Hepatocyte (in vitro differentiated cells): ENCODE measurements around the gene NELFB. TPM values are rescaled to one million over a fixed set of nuclear protein-coding genes. Genes with fewer than 3 reads are reported as not detected.

Source experiments
- DNase-seq: peaks from one replicate; pipeline ENCODE4 v3.0.0-alpha.2; 2016; ENCODE audit warnings: low spot score
- H2AFZ ChIP-seq: fragments of 200-600 bp; sonication (generic); 2 replicates; pipeline ENCODE4 v1.6.0; 2016; ENCODE audit warnings: antibody characterized with exemption, mild to moderate bottlenecking
- H3K27ac ChIP-seq: fragments of 200-600 bp; sonication (generic); 2 replicates; pipeline ENCODE4 v1.5.1; 2016; ENCODE audit warnings: mild to moderate bottlenecking
- H3K27me3 ChIP-seq: fragments of 200-600 bp; sonication (generic); 2 replicates; pipeline ENCODE4 v1.6.1; 2016
- H3K36me3 ChIP-seq: fragments of 200-600 bp; sonication (generic); replicated peaks from 2 replicates; pipeline ENCODE4 v1.5.1; 2016; ENCODE audit warnings: low read depth; ENCODE audit not compliant: insufficient read depth
- H3K4me1 ChIP-seq: fragments of 200-600 bp; sonication (generic); 2 replicates; pipeline ENCODE4 v1.5.1; 2016; ENCODE audit warnings: mild to moderate bottlenecking, moderate library complexity; ENCODE audit not compliant: insufficient read depth
- H3K4me2 ChIP-seq: fragments of 200-600 bp; sonication (generic); 2 replicates; pipeline ENCODE4 v1.6.0; 2016
- H3K4me3 ChIP-seq: fragments of 200-600 bp; sonication (generic); 2 replicates; pipeline ENCODE4 v1.5.1; 2016; ENCODE audit warnings: mild to moderate bottlenecking
- H3K79me2 ChIP-seq: fragments of 200-600 bp; sonication (generic); 2 replicates; pipeline ENCODE4 v1.6.0; 2017; ENCODE audit warnings: mild to moderate bottlenecking
- H3K9me2 ChIP-seq: fragments of 200-600 bp; sonication (generic); replicated peaks from 2 replicates; pipeline ENCODE4 v1.6.0; 2017; ENCODE audit warnings: mild to moderate bottlenecking; ENCODE audit not compliant: insufficient read depth
- H3K9me3 ChIP-seq: fragments of 200-600 bp; sonication (generic); 2 replicates; pipeline ENCODE4 v1.5.1; 2016; ENCODE audit warnings: low read depth, mild to moderate bottlenecking
- H4K20me1 ChIP-seq: fragments of 200-600 bp; sonication (generic); 2 replicates; pipeline ENCODE4 v1.6.0; 2016; ENCODE audit warnings: mild to moderate bottlenecking; ENCODE audit not compliant: insufficient read depth, poor library complexity, severe bottlenecking
- EZH2 ChIP-seq: fragments of 200-600 bp; sonication (generic); IDR thresholded peaks from 2 replicates; pipeline ENCODE4 v1.6.1; 2016; ENCODE audit warnings: antibody characterized with exemption, mild to moderate bottlenecking, borderline replicate concordance
- EZH2phosphoT487 ChIP-seq: fragments of 200-600 bp; sonication (generic); IDR thresholded peaks from one replicate; pipeline ENCODE4 v1.6.1; 2018; ENCODE audit warnings: antibody characterized with exemption, mild to moderate bottlenecking, low read depth, moderate library complexity; ENCODE audit not compliant: unreplicated experiment, severe bottlenecking
- WGBS: methylation state at CpG from one replicate; pipeline ENCODE4 v1.1.6; 2016; ENCODE audit warnings: low lambda C conversion rate; ENCODE audit errors: missing lambda C conversion rate; 5-methylcytosine and 5-hydroxymethylcytosine counted together
- polyA plus RNA-seq: library from polyadenylated mRNA; unstranded; fragments of >200 nt; fragmentation: Nextera tagmentation; extraction: Ambion mirVana; gene quantifications from 2 replicates; pipeline ENCODE4 v1.2.1, GENCODE V29; 2016
- total RNA-seq: library from RNA; depleted of rRNA; stranded (reverse); fragments of >200 nt; gene quantifications from 2 replicates; pipeline ENCODE4 v1.2.3, GENCODE V29; 2014
- TF ChIP-seq, protein P1 (sequence below): fragments of 200-600 bp; sonication (generic); IDR thresholded peaks from 2 replicates; pipeline ENCODE4 v1.5.1; 2016; ENCODE audit warnings: antibody characterized with exemption, mild to moderate bottlenecking; ENCODE audit not compliant: poor library complexity

The NELFB gene
- total and polyA plus RNA-seq, 2 experiments from 2014 or later = 41.4 to 63.5 TPM

DNA sequence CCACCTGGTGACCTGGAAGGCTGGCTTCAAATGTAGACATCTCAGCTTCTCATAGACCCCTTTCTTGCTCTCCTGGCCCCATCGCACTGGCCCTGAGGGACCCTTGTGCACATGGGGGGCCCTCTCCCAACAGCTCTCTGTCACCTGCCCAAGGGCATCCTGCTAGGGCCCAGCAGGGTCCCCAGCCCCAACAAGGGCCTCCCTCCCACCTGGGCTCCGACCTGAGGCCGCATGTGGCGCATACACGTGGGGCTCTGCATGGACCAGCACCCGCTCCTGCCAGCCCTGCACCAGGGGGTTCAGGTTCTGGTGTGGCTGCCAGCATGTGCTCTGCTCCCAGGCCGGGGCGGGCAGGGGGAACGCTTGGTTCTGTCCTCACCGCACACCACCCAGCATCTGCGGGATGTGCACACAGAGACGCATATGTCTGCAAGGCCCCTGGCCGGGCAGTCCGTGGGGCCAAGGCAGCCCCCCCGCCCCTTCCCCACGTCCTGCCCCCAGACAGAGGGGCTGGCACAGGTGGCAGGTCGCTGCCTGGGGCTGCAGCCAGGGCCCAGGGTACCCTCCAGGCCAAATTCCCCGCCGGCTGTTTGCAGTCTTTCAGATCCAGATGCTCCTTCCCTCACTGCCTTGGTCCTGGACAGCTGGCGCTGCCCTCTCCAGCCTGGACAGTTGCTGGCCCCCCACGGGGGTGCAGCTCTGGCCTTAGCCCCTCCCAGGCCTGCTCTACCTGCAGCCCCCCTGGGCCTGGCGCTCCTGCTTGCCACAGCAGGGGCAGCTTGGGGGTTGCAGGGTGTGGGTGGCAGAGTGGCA, 64.8 kb downstream of the NELFB start:
- no peak overlapping the region for H3K4me3 ChIP-seq
- no peak overlapping the region for H3K4me2 ChIP-seq

DNA sequence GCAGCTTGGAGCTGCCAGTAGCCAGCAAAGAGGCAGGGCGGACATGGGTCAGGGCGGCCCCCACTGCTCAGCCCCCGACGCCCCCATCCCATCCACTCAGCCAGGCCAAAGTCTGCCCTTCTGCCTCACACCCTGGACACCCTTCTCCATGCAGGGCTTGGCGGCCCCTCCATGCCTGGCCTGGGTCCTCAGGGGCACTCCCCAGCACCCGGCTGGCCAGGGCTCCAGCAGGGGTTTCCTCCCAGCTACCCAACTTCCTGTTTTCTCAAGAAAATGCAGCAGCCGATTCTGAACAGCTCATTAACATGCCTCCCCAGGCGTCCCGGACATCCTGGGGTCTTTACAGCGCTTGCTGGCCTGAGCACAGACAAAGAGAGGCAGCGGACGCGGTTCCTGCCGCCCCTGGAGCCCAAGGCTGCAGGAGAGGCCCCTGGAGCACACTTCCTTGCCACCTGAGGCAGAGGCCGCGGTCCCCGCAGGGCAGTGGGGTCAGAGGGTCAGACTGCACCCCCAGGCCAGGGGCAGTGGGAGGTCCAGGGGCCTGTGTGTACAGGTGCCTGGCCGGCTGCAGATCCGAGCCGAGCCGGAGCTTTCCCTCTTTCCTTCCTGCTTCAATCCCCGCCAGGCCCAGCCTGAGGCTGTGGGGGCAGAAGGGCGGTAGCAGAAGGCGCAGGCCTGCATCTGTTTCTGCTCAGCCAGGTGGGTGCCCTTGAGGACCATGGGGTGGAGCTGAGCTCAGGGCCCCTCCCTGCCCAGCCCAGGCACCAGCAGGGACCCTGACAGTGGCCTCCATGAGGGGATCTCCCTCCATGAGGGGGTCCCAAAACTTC, 65.6 kb downstream of the NELFB start:
- Histone ChIP-seq H3K4me3 (no peak overlapping the region), H2AFZ (no peak overlapping the region), H3K79me2 (no peaks in the 10 kb centered on the region), H3K36me3 (no peaks in the 10 kb centered on the region), H3K9me2 (no peaks in the 10 kb centered on the region), H3K27ac (no peak overlapping the region), H3K27me3 (no peaks in the 10 kb centered on the region), H3K9me3 (no peaks in the 10 kb centered on the region), H4K20me1 (no peaks in the 10 kb centered on the region), H3K4me1 (peaks cover 9% of the 10 kb centered on the region), H3K4me2 (no peak overlapping the region)
- TF ChIP-seq EZH2phosphoT487 (no peak), EZH2 (no peak)
- TF ChIP-seq, protein P1, sequence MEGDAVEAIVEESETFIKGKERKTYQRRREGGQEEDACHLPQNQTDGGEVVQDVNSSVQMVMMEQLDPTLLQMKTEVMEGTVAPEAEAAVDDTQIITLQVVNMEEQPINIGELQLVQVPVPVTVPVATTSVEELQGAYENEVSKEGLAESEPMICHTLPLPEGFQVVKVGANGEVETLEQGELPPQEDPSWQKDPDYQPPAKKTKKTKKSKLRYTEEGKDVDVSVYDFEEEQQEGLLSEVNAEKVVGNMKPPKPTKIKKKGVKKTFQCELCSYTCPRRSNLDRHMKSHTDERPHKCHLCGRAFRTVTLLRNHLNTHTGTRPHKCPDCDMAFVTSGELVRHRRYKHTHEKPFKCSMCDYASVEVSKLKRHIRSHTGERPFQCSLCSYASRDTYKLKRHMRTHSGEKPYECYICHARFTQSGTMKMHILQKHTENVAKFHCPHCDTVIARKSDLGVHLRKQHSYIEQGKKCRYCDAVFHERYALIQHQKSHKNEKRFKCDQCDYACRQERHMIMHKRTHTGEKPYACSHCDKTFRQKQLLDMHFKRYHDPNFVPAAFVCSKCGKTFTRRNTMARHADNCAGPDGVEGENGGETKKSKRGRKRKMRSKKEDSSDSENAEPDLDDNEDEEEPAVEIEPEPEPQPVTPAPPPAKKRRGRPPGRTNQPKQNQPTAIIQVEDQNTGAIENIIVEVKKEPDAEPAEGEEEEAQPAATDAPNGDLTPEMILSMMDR = no peak
- WGBS = 56% methylated on average over 20 of the region's 24 CpGs
- DNase-seq = no peak

More for the DNA sequence above, 64.8 kb downstream of the NELFB start:
- Histone ChIP-seq H3K4me1 (peaks cover 17% of the 10 kb centered on the region), H3K9me3 (no peaks in the 10 kb centered on the region), H3K36me3 (no peaks in the 10 kb centered on the region), H3K27me3 (no peaks in the 10 kb centered on the region), H2AFZ (no peak overlapping the region), H3K27ac (no peak overlapping the region), H4K20me1 (no peaks in the 10 kb centered on the region), H3K79me2 (no peaks in the 10 kb centered on the region), H3K9me2 (no peaks in the 10 kb centered on the region)
- WGBS = 91% methylated on average over 16 of the region's 22 CpGs
- no peak for DNase-seq
- TF ChIP-seq EZH2phosphoT487 = no peak
- TF ChIP-seq EZH2 = no peak
- TF ChIP-seq, protein P1 = no peak

DNA sequence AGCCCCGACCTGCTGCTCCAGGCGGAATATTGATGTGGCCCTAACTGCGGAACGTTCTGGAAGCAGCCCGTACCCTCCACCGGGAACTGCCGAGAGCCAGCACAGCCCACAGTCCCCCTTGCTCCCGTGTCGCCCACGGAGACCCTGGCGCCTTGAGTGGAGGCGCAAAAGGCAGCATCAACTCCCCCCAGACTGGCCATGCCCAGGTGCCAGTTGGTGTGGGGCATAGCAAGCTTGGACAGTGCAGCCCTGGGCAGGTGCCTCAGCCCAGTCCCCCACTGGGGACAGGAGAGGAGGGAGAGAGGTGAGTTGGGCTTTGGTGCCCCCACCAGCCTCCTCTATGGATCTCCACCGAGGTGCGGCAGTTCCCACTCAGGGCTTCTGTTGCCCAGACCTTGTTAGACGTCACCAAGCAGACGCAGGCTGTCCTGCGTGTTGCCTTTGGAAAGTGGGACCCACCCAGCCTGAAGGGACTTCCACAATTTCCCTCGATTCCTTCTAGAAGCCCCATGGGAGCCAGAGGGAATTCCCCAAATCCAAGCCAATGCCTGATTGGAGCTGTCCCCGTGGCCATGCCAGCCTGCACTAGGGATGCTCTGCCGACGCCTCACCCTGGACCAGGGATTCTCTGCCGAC, 66.7 kb downstream of the NELFB start:
- H2AFZ ChIP-seq = no peak overlapping the region
- no peaks in the 10 kb centered on the region for H3K9me3 ChIP-seq
- no peaks in the 10 kb centered on the region for H3K36me3 ChIP-seq
- H3K4me2 ChIP-seq = no peak overlapping the region
- no peaks in the 10 kb centered on the region for H4K20me1 ChIP-seq
- H3K27ac ChIP-seq = no peak overlapping the region
- TF ChIP-seq EZH2phosphoT487 = no peak
- TF ChIP-seq, protein P1 = no peak
- no peak for TF ChIP-seq EZH2
- H3K27me3 ChIP-seq = no peaks in the 10 kb centered on the region
- H3K79me2 ChIP-seq = no peaks in the 10 kb centered on the region
- H3K4me3 ChIP-seq = no peak overlapping the region
- no peaks in the 10 kb centered on the region for H3K9me2 ChIP-seq
- 93% methylated on average over 22 of the region's 22 CpGs for WGBS
- H3K4me1 ChIP-seq = no peaks in the 10 kb centered on the region
- no peak for DNase-seq

Other genes with a start within 250 kb of the NELFB start
- 12.7 and 14.6 TPM in 2 replicates for gene ABCA2, start 227.1 kb upstream of the NELFB start, total RNA-seq
- gene ABCA2, start 227.1 kb upstream of the NELFB start, polyA plus RNA-seq = 15.6 and 21.8 TPM in 2 replicates
- not detected in 2 replicates for gene FUT7, start 223.2 kb upstream of the NELFB start, total RNA-seq
- gene FUT7, start 223.2 kb upstream of the NELFB start, polyA plus RNA-seq = 0.06 TPM in 1 of 2 replicates, not detected in the other
- gene NPDC1, start 209.2 kb upstream of the NELFB start, total RNA-seq = 12.3 and 12.7 TPM in 2 replicates
- gene NPDC1, start 209.2 kb upstream of the NELFB start, polyA plus RNA-seq = 69.8 and 72.7 TPM in 2 replicates
- gene ENTPD2, start 201.3 kb upstream of the NELFB start, total RNA-seq = 1.8 and 2.3 TPM in 2 replicates
- 1.1 and 3.2 TPM in 2 replicates for gene ENTPD2, start 201.3 kb upstream of the NELFB start, polyA plus RNA-seq
- 4.6 and 7.5 TPM in 2 replicates for gene SAPCD2, start 184.8 kb upstream of the NELFB start, total RNA-seq
- 4.8 and 5.6 TPM in 2 replicates for gene SAPCD2, start 184.8 kb upstream of the NELFB start, polyA plus RNA-seq
- 11.2 and 15.6 TPM in 2 replicates for gene UAP1L1, start 177.8 kb upstream of the NELFB start, total RNA-seq
- gene UAP1L1, start 177.8 kb upstream of the NELFB start, polyA plus RNA-seq = 39.1 and 40.1 TPM in 2 replicates
- 54.6 and 60.8 TPM in 2 replicates for gene MAN1B1, start 168.3 kb upstream of the NELFB start, total RNA-seq
- gene MAN1B1, start 168.3 kb upstream of the NELFB start, polyA plus RNA-seq = 94.2 and 101 TPM in 2 replicates
- gene DPP7, start 140.6 kb upstream of the NELFB start, total RNA-seq = 206 and 207 TPM in 2 replicates
- 544 and 678 TPM in 2 replicates for gene DPP7, start 140.6 kb upstream of the NELFB start, polyA plus RNA-seq
- gene GRIN1, start 116.2 kb upstream of the NELFB start, total RNA-seq = not detected in 2 replicates
- not detected in 2 replicates for gene GRIN1, start 116.2 kb upstream of the NELFB start, polyA plus RNA-seq
- gene LRRC26, start 85.3 kb upstream of the NELFB start, total RNA-seq = 0.73 and 1.1 TPM in 2 replicates
- gene LRRC26, start 85.3 kb upstream of the NELFB start, polyA plus RNA-seq = 0.89 and 2.6 TPM in 2 replicates
- gene TMEM210, start 83.3 kb upstream of the NELFB start, total RNA-seq = not detected in 2 replicates
- not detected in 2 replicates for gene TMEM210, start 83.3 kb upstream of the NELFB start, polyA plus RNA-seq
- gene ANAPC2, start 66.8 kb upstream of the NELFB start, total RNA-seq = 21.3 and 26.2 TPM in 2 replicates
- gene ANAPC2, start 66.8 kb upstream of the NELFB start, polyA plus RNA-seq = 12.2 and 16.2 TPM in 2 replicates
- 74.3 and 82.2 TPM in 2 replicates for gene SSNA1, start 66.7 kb upstream of the NELFB start, total RNA-seq
- 128 and 137 TPM in 2 replicates for gene SSNA1, start 66.7 kb upstream of the NELFB start, polyA plus RNA-seq
- 27.6 and 34.4 TPM in 2 replicates for gene TPRN, start 54.6 kb upstream of the NELFB start, total RNA-seq
- 82.3 and 104 TPM in 2 replicates for gene TPRN, start 54.6 kb upstream of the NELFB start, polyA plus RNA-seq
- 37.6 and 43.5 TPM in 2 replicates for gene TMEM203, start 49.7 kb upstream of the NELFB start, total RNA-seq
- 48.3 and 60.7 TPM in 2 replicates for gene TMEM203, start 49.7 kb upstream of the NELFB start, polyA plus RNA-seq
- 4.4 and 7.8 TPM in 2 replicates for gene NDOR1, start 49.6 kb upstream of the NELFB start, total RNA-seq
- gene NDOR1, start 49.6 kb upstream of the NELFB start, polyA plus RNA-seq = 12.3 and 17.6 TPM in 2 replicates
- gene RNF208, start 33.1 kb upstream of the NELFB start, total RNA-seq = 1.6 and 2.3 TPM in 2 replicates
- gene RNF208, start 33.1 kb upstream of the NELFB start, polyA plus RNA-seq = 3.3 and 6.6 TPM in 2 replicates
- 1.4 and 2.4 TPM in 2 replicates for gene CYSRT1, start 30.2 kb upstream of the NELFB start, total RNA-seq
- 2.1 and 4.3 TPM in 2 replicates for gene CYSRT1, start 30.2 kb upstream of the NELFB start, polyA plus RNA-seq
- gene RNF224, start 27.8 kb upstream of the NELFB start, total RNA-seq = 0.68 and 1.4 TPM in 2 replicates
- 0.88 and 1.1 TPM in 2 replicates for gene RNF224, start 27.8 kb upstream of the NELFB start, polyA plus RNA-seq
- 1.8 and 2.7 TPM in 2 replicates for gene SLC34A3, start 24.4 kb upstream of the NELFB start, total RNA-seq
- 2.1 and 4.7 TPM in 2 replicates for gene SLC34A3, start 24.4 kb upstream of the NELFB start, polyA plus RNA-seq
- gene TUBB4B, start 14.0 kb upstream of the NELFB start, total RNA-seq = 309 and 313 TPM in 2 replicates
- gene TUBB4B, start 14.0 kb upstream of the NELFB start, polyA plus RNA-seq = 388 and 446 TPM in 2 replicates
- gene STPG3, start 4.0 kb upstream of the NELFB start, total RNA-seq = not detected in 2 replicates
- 1.5 and 2.5 TPM in 2 replicates for gene STPG3, start 4.0 kb upstream of the NELFB start, polyA plus RNA-seq
- gene TOR4A, start 22.4 kb downstream of the NELFB start, total RNA-seq = 13.7 and 14.4 TPM in 2 replicates
- gene TOR4A, start 22.4 kb downstream of the NELFB start, polyA plus RNA-seq = 8.0 and 10.1 TPM in 2 replicates
- 5.3 and 8.2 TPM in 2 replicates for gene NRARP, start 46.9 kb downstream of the NELFB start, total RNA-seq
- 13.1 and 18.7 TPM in 2 replicates for gene NRARP, start 46.9 kb downstream of the NELFB start, polyA plus RNA-seq
- gene EXD3, start 167.8 kb downstream of the NELFB start, total RNA-seq = 7.3 and 11.8 TPM in 2 replicates
- gene EXD3, start 167.8 kb downstream of the NELFB start, polyA plus RNA-seq = 21.6 and 24.9 TPM in 2 replicates
- 7.2 and 8.2 TPM in 2 replicates for gene NOXA1, start 168.1 kb downstream of the NELFB start, total RNA-seq
- 12.5 and 13.9 TPM in 2 replicates for gene NOXA1, start 168.1 kb downstream of the NELFB start, polyA plus RNA-seq
- 6.1 and 7.1 TPM in 2 replicates for gene ENTPD8, start 186.0 kb downstream of the NELFB start, total RNA-seq
- gene ENTPD8, start 186.0 kb downstream of the NELFB start, polyA plus RNA-seq = 14.2 and 16.5 TPM in 2 replicates
- 37.2 and 39.5 TPM in 2 replicates for gene NSMF, start 204.0 kb downstream of the NELFB start, total RNA-seq
- 51.6 and 54.7 TPM in 2 replicates for gene NSMF, start 204.0 kb downstream of the NELFB start, polyA plus RNA-seq